K562 (cell line): Measurements from ENCODE around the gene CCM2. TPM values are rescaled to one million over a fixed set of nuclear protein-coding genes. Genes with fewer than 3 reads are reported as not detected.

ENCODE experiments used
- ATAC-seq: fragments of 200-7000 bp; cut with Tn5 transposase; 3 replicates; pipeline ENCODE4 v1.9.1; 2020; ENCODE audit warnings: moderate library complexity
- BruUV-seq: library from RNA; stranded (reverse); fragments of 400-500 nt; replicated peaks from 2 replicates; lab custom pipeline; 2021; lab: Mats Ljungman, UMichigan
- CTCF ChIA-PET: fragments of 300-600 bp; formaldehyde crosslinking; extraction: SDS; loops from one replicate; lab custom pipeline; 2021; ENCODE audit warnings: low intra/inter-chr PET ratio; lab: Yijun Ruan, JAX
- POLR2A ChIA-PET: fragments of 300-600, 350-650 bp; sonication (Branson Sonifier 250); formaldehyde crosslinking; extraction: SDS; loops from one replicate; lab custom pipeline; 2021; ENCODE audit warnings: antibody characterized with exemption, inconsistent platforms; lab: Yijun Ruan, JAX
- DNase-seq, 4 experiments: peaks; one replicate each; pipeline versions ENCODE4 v3.0.0 to v3.0.0-alpha.2; 2011 to 2018; ENCODE audit warnings: low spot score in 3 of 4, mixed read lengths in 3 of 4; ENCODE audit errors: extremely low read depth in 1 of 4
- FAIRE-seq: peaks from 2 replicates; lab custom pipeline; 2011; peaks lifted over from hg19 to GRCh38; lab: Jason Lieb, UNC
- H2AFZ ChIP-seq: 2 replicates; pipeline ENCODE4 v1.6.0; 2011; ENCODE audit warnings: low read depth, low read length, control low read depth, inconsistent platforms
- H3K27ac ChIP-seq: fragments of 200-600 bp; 3 replicates; pipeline ENCODE4 v1.8.0; 2011; ENCODE audit warnings: low read depth, mild to moderate bottlenecking, control low read depth, inconsistent platforms, low read length, moderate library complexity, mixed read lengths; ENCODE audit errors: extremely low read depth
- H3K27me3 ChIP-seq, 2 experiments: fragments of 300-600 bp in 1 of 2; 2 replicates in 1 of 2; 3 replicates in 1 of 2; pipeline versions ENCODE4 v1.6.0 to v1.8.0; 2011; ENCODE audit warnings: inconsistent platforms in 2 of 2, low read length in 2 of 2, mild to moderate bottlenecking in 1 of 2, mixed read lengths in 1 of 2, moderate library complexity in 1 of 2; ENCODE audit not compliant: control insufficient read depth in 2 of 2, insufficient read depth in 2 of 2
- H3K36me3 ChIP-seq: fragments of 300-600 bp; 3 replicates; pipeline ENCODE4 v1.8.0; 2011; ENCODE audit warnings: mild to moderate bottlenecking, low read length, inconsistent platforms; ENCODE audit not compliant: control insufficient read depth, insufficient read depth
- H3K4me1 ChIP-seq, 2 experiments: fragments of 200-600 bp in 1 of 2; replicated peaks in 1 of 2; 2 replicates in 1 of 2; 3 replicates in 1 of 2; pipeline versions ENCODE4 v1.5.1 to v1.8.0; 2011; ENCODE audit warnings: inconsistent platforms in 2 of 2, low read length in 2 of 2, mild to moderate bottlenecking in 1 of 2, mixed read lengths in 1 of 2, moderate library complexity in 1 of 2; ENCODE audit not compliant: control insufficient read depth in 2 of 2, insufficient read depth in 2 of 2
- H3K4me2 ChIP-seq: 2 replicates; pipeline ENCODE4 v1.6.1; 2011; ENCODE audit warnings: low read length, control low read depth, inconsistent platforms, mixed read lengths; ENCODE audit not compliant: insufficient read depth
- H3K4me3 ChIP-seq: fragments of 200-600 bp; sonication (generic), shearing (Covaris generic); 2 replicates; pipeline ENCODE4 v1.5.1; 2016; ENCODE audit warnings: control low read depth, inconsistent platforms
- H3K79me2 ChIP-seq: fragments of 200-600 bp; 3 replicates; pipeline ENCODE4 v1.8.0; 2011; ENCODE audit warnings: low read length, inconsistent platforms; ENCODE audit not compliant: control insufficient read depth, insufficient read depth
- H3K9ac ChIP-seq, 2 experiments: 2 replicates each; pipeline versions ENCODE4 v1.6.0 to v1.6.1; 2011; ENCODE audit warnings: low read depth in 2 of 2, low read length in 2 of 2, control low read depth in 1 of 2, inconsistent platforms in 1 of 2, mild to moderate bottlenecking in 1 of 2, mixed read lengths in 1 of 2; ENCODE audit not compliant: insufficient read depth in 1 of 2
- H3K9me1 ChIP-seq: one replicate; pipeline ENCODE4 v1.6.0; 2011; ENCODE audit warnings: inconsistent platforms, mild to moderate bottlenecking, low read length, moderate library complexity; ENCODE audit not compliant: control insufficient read depth, insufficient read depth
- H3K9me3 ChIP-seq: replicated peaks from 2 replicates; pipeline ENCODE4 v1.5.1; 2011; ENCODE audit warnings: low read depth, low read length, inconsistent platforms; ENCODE audit not compliant: control insufficient read depth, insufficient read depth
- H4K20me1 ChIP-seq: replicated peaks from 2 replicates; pipeline ENCODE4 v1.6.1; 2011; ENCODE audit warnings: low read length, inconsistent platforms, mixed read lengths; ENCODE audit not compliant: control insufficient read depth, insufficient read depth
- BCL6 ChIP-seq: fragments of 250-450 bp; sonication (Bioruptor Pico); IDR thresholded peaks from 2 replicates; pipeline ENCODE4 v1.4.0; 2020
- CBX8 ChIP-seq: fragments of 200-600 bp; sonication (generic); IDR thresholded peaks from 2 replicates; pipeline ENCODE4 v1.6.1; 2012; ENCODE audit warnings: borderline replicate concordance, mixed run types, low read depth, mild to moderate bottlenecking, moderate library complexity, mixed read lengths, low read length, control low read depth, inconsistent platforms; ENCODE audit not compliant: poor library complexity, severe bottlenecking; ENCODE audit errors: extremely low read depth
- EWSR1 ChIP-seq: fragments of 450-650 bp; IDR thresholded peaks from 2 replicates; pipeline ENCODE4 v1.6.1; 2018; ENCODE audit warnings: borderline replicate concordance, mild to moderate bottlenecking, low read depth, moderate library complexity; ENCODE audit not compliant: partially characterized antibody
- HDAC1 ChIP-seq, 2 experiments: fragments of 450-650 bp; IDR thresholded peaks; 2 replicates each; pipeline ENCODE4 v1.6.1; 2016 to 2017; ENCODE audit warnings: inconsistent platforms in 1 of 2, mild to moderate bottlenecking in 1 of 2, moderate library complexity in 1 of 2
- HEY1 ChIP-seq: fragments of 250-450 bp; sonication (Bioruptor Pico); IDR thresholded peaks from 2 replicates; pipeline ENCODE4 v1.5.0; 2020; ENCODE audit warnings: mild to moderate bottlenecking, moderate library complexity, borderline replicate concordance
- JUN ChIP-seq, 2 experiments: sonication (generic) in 1 of 2; formaldehyde crosslinking in 1 of 2; IDR thresholded peaks; 2 replicates each; pipeline versions ENCODE4 v1.6.1 to v1.8.0; 2012 to 2022; ENCODE audit warnings: borderline replicate concordance in 2 of 2, mild to moderate bottlenecking in 2 of 2, improper control_type of control experiment in 1 of 2, low read depth in 1 of 2, low read length in 1 of 2, missing genetic modification reagents in 1 of 2
- RFX5 ChIP-seq: IDR thresholded peaks from 2 replicates; pipeline ENCODE4 v1.6.1; 2011; ENCODE audit warnings: low read depth, mild to moderate bottlenecking, improper control_type of control experiment, low read length
- RFX7 ChIP-seq: fragments of 250-450 bp; sonication (Bioruptor Pico); IDR thresholded peaks from 2 replicates; pipeline ENCODE4 v1.5.1; 2021; ENCODE audit warnings: mild to moderate bottlenecking
- SRSF1 ChIP-seq: fragments of 200-400 bp; formaldehyde crosslinking; IDR thresholded peaks from 2 replicates; pipeline ENCODE4 v1.6.1; 2017; ENCODE audit warnings: mild to moderate bottlenecking, low read depth, low read length, moderate library complexity
- ZNF354B ChIP-seq: fragments of 250-450 bp; sonication (Bioruptor Pico); IDR thresholded peaks from 2 replicates; pipeline ENCODE4 v1.4.0; 2020
- WGBS: fragments of 100-300 bp; shearing (Covaris generic); methylation state at CpG from one replicate; pipeline ENCODE4 v1.1.6; 2016; ENCODE audit warnings: low coverage, mixed read lengths; ENCODE audit not compliant: insufficient coverage; ENCODE audit errors: missing lambda C conversion rate; 5-methylcytosine and 5-hydroxymethylcytosine counted together
- in situ Hi-C: fragments of 300-500 bp; cut with MboI; formaldehyde crosslinking; loops from 4 replicates; pipeline ENCODE4 v1.15.0; 2018; ENCODE audit warnings: inconsistent platforms, mixed read lengths
- intact Hi-C: fragments of 100-400 bp; cut with micrococcal nuclease; formaldehyde crosslinking; loops from 2 replicates; pipeline ENCODE4 v1.14.2; 2022
- polyA plus RNA-seq, 8 experiments: library from polyadenylated mRNA; depleted of rRNA in 4 of 8; stranded (reverse) in 5 of 8; unstranded in 3 of 8; fragments of >200 nt; fragmentation: Nextera tagmentation in 2 of 8; fragmentation: Illumina TruSeq in 1 of 8; extraction: Ambion mirVana in 2 of 8; extraction: Trizol in 1 of 8; gene quantifications; 2 replicates each; pipeline versions ENCODE4 v1.2.1 to v1.2.3, GENCODE V29; 2011 to 2014; ENCODE audit warnings: inconsistent platforms in 1 of 8, missing spikeins in 1 of 8
- total RNA-seq, 7 experiments: library from RNA; depleted of rRNA in 6 of 7; stranded (reverse); fragments of >200 nt in 6 of 7; fragmentation: Illumina TruSeq in 2 of 7; extraction: Trizol in 2 of 7; gene quantifications; 2 replicates each; pipeline versions ENCODE4 v1.2.1 to v1.2.3, GENCODE V29; 2011 to 2021; ENCODE audit warnings: low replicate concordance in 1 of 7

Gene CCM2
- total and polyA plus RNA-seq, 9 of the 15 experiments (the other 6 are each of a cell fraction or from before 2014, with no cell fraction given), result 0.41 to 38.6 (median 25.9) TPM

DNA sequence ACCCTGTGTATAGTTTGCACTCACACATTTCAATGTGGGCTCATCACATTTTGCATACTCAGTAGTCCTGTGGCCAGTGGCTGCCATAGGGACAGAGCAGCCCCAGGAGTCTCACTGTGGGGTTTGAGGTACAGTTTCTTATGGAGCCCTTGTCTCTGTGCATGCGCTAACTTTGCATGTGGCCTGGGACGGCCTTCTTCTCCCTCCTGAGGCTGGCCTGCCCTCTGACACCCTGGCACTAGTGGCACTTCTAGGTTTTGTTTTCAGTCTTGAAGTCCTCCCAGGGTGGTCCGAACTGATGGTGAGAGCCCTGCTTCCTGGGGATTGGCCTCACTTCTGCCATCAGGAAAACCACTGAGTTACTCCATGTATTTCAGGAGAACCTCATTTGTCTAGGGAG is 67.6 kb downstream of the CCM2 start:
- Histone ChIP-seq H3K4me1 (peaks cover 0 to 5% of the 10 kb centered on the region in 2 experiments; a peak in 1 of 5 replicates), H3K9ac (no peak overlapping the region), H3K4me3 (no peak overlapping the region), H3K4me2 (no peak overlapping the region), H4K20me1 (no peaks in the 10 kb centered on the region), H3K9me1 (peaks cover 6% of the 10 kb centered on the region), H2AFZ (no peak overlapping the region), H3K27me3 (no peaks in the 10 kb centered on the region), H3K27ac (no peak overlapping the region), H3K9me3 (no peaks in the 10 kb centered on the region), H3K79me2 (0 out of 3 replicates have a peak, but pooled peaks cover 3% of the 10 kb centered on the region), H3K36me3 (peaks cover 84% of the 10 kb centered on the region)
- 97% methylated on average over 3 of the region's 3 CpGs for WGBS
- intact Hi-C loops (no loop called here), in situ Hi-C loops (no loop called here)
- DNase-seq, result no peak
- no peak for TF ChIP-seq JUN (IDR thresholded peaks at IDR 0.05; ENCODE audit: borderline replicate concordance, low read depth, low read length)
- no peak for TF ChIP-seq JUN (CRISPR knock-in tag; IDR thresholded peaks at IDR 0.05; ENCODE audit: borderline replicate concordance)
- TF ChIP-seq HDAC1 (IDR thresholded peaks at IDR 0.05), result no peak
- no peak for TF ChIP-seq CBX8
- TF ChIP-seq RFX5, result no peak
- no peak for TF ChIP-seq HEY1 (CRISPR knock-in tag)
- TF ChIP-seq RFX7 (CRISPR knock-in tag), result no peak
- TF ChIP-seq ZNF354B, result no peak
- TF ChIP-seq BCL6 (CRISPR knock-in tag), result no peak
- TF ChIP-seq SRSF1, result no peak
- no peak for TF ChIP-seq EWSR1
- CTCF ChIA-PET, result no interaction called here
- no TSS peak for BruUV-seq
- POLR2A ChIA-PET, result no interaction called here
- no peak for ATAC-seq
- no peak for FAIRE-seq
